Mesothelial cell of epicardium (in vitro differentiated cells): ENCODE results near the gene CSDE1. TPM values are rescaled to one million over a fixed set of nuclear protein-coding genes. Genes with fewer than 3 reads are reported as not detected.

Experiments
- DNase-seq, 2 experiments: peaks; one replicate each; pipeline ENCODE4 v3.0.0; 2021; ENCODE audit warnings: low spot score in 2 of 2; ENCODE audit not compliant: unreplicated experiment in 2 of 2
- H3K27ac Mint-ChIP-seq: 2 replicates; pipeline ENCODE4 v1.8.0; 2021; ENCODE audit warnings: mixed read lengths
- H3K27me3 Mint-ChIP-seq: 2 replicates; pipeline ENCODE4 v1.8.0; 2021; ENCODE audit warnings: low read depth, mixed read lengths
- H3K36me3 Mint-ChIP-seq: 2 replicates; pipeline ENCODE4 v1.8.0; 2021; ENCODE audit warnings: mixed read lengths
- H3K4me1 Mint-ChIP-seq: 2 replicates; pipeline ENCODE4 v1.8.0; 2021; ENCODE audit warnings: mixed read lengths
- H3K4me3 Mint-ChIP-seq: 2 replicates; pipeline ENCODE4 v1.8.0; 2021; ENCODE audit warnings: mild to moderate bottlenecking, moderate library complexity, mixed read lengths
- H3K9me3 Mint-ChIP-seq: 2 replicates; pipeline ENCODE4 v1.8.0; 2021; ENCODE audit warnings: mixed read lengths
- CTCF ChIP-seq: fragments of 200-600 bp; sonication (generic); IDR thresholded peaks from one replicate; pipeline ENCODE4 v1.5.0; 2021; ENCODE audit warnings: antibody characterized with exemption; ENCODE audit not compliant: unreplicated experiment
- total RNA-seq: library from RNA; stranded (reverse); gene quantifications from 3 replicates; pipeline ENCODE4 v1.2.1, GENCODE V29; 2021

CSDE1 gene
- total RNA-seq, 1 donor from 2014 or later, result 524 TPM

GRCh38 chr1:114671011-114671938 lies 86.5 kb downstream of the CSDE1 start:
- no peak overlapping the region for H3K27ac Mint-ChIP-seq
- peak; percentile 49 for TF ChIP-seq CTCF
- H3K36me3 Mint-ChIP-seq, result no peaks in the 10 kb centered on the region
- H3K4me1 Mint-ChIP-seq, result peaks cover 7% of the 10 kb centered on the region
- H3K9me3 Mint-ChIP-seq, result no peaks in the 10 kb centered on the region
- H3K27me3 Mint-ChIP-seq, result peaks cover 52% of the 10 kb centered on the region
- H3K4me3 Mint-ChIP-seq, result no peak overlapping the region
- no peak for DNase-seq

DNA sequence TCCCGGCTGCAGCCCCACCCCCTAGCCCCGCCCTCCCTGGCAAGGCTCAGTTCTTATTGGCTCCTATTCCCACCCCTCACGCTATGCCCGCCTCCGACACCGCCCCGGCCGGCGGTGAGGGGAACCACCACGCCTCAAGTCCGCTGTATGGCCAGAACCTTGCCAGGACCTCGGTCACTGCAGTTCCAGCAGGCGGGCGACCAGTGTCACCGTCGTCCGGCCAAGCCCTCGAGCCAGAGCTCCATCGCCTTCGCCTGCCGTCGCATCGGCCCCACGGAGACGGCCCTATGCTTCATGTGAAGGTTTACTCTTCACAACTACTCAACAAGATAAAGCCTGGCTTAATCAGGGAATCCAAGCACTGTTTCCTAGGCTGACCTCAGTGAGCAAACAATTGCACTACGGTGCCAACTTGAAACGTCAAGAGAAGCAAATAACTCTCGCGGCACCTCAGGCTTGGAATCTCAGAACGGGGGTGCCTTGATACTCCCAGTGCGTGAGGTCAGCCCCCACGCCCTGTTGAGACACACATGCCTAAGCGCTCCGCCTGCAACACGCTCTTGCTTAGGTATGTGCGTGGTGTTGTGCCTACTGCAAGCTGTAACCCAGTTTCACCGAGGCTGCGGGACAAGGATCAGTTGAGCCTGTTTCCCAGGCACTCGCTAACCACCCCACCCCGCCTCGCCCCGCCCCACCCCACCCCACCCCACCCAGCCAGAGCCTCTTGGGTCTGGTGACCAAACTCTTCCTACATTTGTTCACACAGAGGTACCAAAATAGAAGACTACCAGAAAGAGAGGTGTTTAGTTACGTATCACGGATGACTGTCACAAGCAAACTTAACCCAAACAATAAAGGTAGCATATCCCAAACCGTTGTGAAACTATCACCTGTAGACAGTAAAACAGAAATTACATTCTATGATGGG lies 87.4 kb downstream of the CSDE1 start:
- no peaks in the 10 kb centered on the region for H3K36me3 Mint-ChIP-seq

GRCh38 chr1:114669562-114670082 lies 88.2 kb downstream of the CSDE1 start, which contains the start of gene DENND2C:
TSS of gene DENND2C (minus strand) at chr1:114670049. CDS start at chr1:114625984, 44,065 bp downstream.
- peaks cover 40% of the 10 kb centered on the region for H3K27me3 Mint-ChIP-seq
- peaks cover 7% of the 10 kb centered on the region for H3K4me1 Mint-ChIP-seq
- no peak for DNase-seq
- peak within 1 kb of the TSS; percentile 79 for H3K27ac Mint-ChIP-seq
- peak within 1 kb of the TSS; percentile 87 for H3K4me3 Mint-ChIP-seq
- TF ChIP-seq CTCF, result no peak
- H3K9me3 Mint-ChIP-seq, result no peaks in the 10 kb centered on the region
- no peaks in the 10 kb centered on the region for H3K36me3 Mint-ChIP-seq

More for the DNA sequence above, 87.4 kb downstream of the CSDE1 start:
- Mint-ChIP-seq H3K27ac (peak overlapping the region; percentile 79), H3K9me3 (no peaks in the 10 kb centered on the region), H3K4me1 (peaks cover 7% of the 10 kb centered on the region), H3K27me3 (peaks cover 47% of the 10 kb centered on the region), H3K4me3 (peak overlapping the region; percentile 87)
- no peak for TF ChIP-seq CTCF
- DNase-seq, result peak; percentile 78 to 85

- peaks cover 7% of the 10 kb centered on the region for H3K4me1 Mint-ChIP-seq
- peaks cover 35% of the 10 kb centered on the region for H3K27me3 Mint-ChIP-seq
- H3K36me3 Mint-ChIP-seq, result no peaks in the 10 kb centered on the region
- no peaks in the 10 kb centered on the region for H3K9me3 Mint-ChIP-seq
- H3K4me3 Mint-ChIP-seq, result peak overlapping the region; percentile 87
- no peak for TF ChIP-seq CTCF
- DNase-seq, result no peak
- peak overlapping the region; percentile 10 for H3K27ac Mint-ChIP-seq
These were observed 88.8 kb downstream of the CSDE1 start for GRCh38 chr1:114668784-114669561.

- H3K27me3 Mint-ChIP-seq, result peaks cover 33% of the 10 kb centered on the region
- peaks cover 7% of the 10 kb centered on the region for H3K4me1 Mint-ChIP-seq
- no peaks in the 10 kb centered on the region for H3K9me3 Mint-ChIP-seq
- H3K36me3 Mint-ChIP-seq, result no peaks in the 10 kb centered on the region
- no peak overlapping the region for H3K27ac Mint-ChIP-seq
- no peak for DNase-seq
- H3K4me3 Mint-ChIP-seq, result no peak overlapping the region
- TF ChIP-seq CTCF, result no peak
These were observed 89.4 kb downstream of the CSDE1 start for GRCh38 chr1:114668373-114668772.
